Activated T-helper 9 cell treated with anti-CD3 and anti-CD28 coated beads, Interleukin-2, amount 50 U/mL, for 16 hours (primary cell): ENCODE measurements around the gene OSTC.

Experiments used
- DNase-seq: peaks from one replicate; pipeline ENCODE4 v3.0.0-alpha.2; 2020; ENCODE audit warnings: low read depth

The OSTC gene

DNA sequence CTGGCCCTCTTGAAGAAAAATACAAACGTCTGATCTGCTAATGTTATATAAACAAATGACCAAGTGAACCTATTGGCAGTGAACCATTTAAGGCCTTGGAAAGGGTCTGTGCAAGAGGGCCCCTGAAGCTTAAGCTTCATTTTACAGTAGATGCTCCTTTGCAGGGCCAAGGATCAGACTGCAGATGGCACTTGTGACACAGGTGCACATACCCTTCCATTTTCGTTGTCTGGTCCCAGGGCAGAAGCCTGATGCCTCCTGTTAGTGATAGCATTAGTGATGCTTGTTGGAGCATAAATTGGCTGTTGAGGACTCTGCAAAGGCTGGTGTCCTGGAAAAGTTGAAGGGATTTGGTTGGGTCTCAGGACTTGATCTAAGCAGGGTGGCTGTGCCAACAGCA lies 65.9 kb downstream of the OSTC start:
- DNase-seq: no peak

DNA sequence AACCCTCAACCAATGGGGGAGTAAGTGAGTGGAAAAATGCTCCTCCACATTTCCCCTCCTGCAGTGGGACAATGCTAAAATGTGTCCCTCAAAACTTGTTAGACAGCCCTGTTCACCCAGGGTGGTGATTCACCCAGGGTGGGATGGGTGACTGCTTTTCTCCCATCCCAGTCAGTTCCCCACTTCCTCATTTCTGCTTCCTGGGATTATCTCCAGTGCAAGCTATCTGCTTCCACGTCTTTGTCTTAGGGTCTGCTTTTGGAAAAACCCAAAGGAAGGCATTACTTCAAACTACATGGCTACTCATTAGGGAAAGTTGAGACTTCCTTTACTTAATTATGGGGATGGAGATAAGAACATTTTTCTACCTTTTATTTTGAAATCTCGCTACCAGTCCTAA lies 67.0 kb downstream of the OSTC start:
- DNase-seq: no peak
